Urinary bladder (tissue), 4 donors: Measurements from ENCODE around the gene CIPC. TPM values are rescaled to one million over a fixed set of nuclear protein-coding genes. Genes with fewer than 3 reads are reported as not detected.

Source experiments
- DNase-seq: peaks from one replicate; pipeline ENCODE4 v3.0.0-alpha.2; 2015; ENCODE audit errors: extremely low spot score
- H3K27ac ChIP-seq: one replicate; pipeline ENCODE4 v1.5.1; 2013; ENCODE audit warnings: low read depth, mild to moderate bottlenecking, moderate library complexity
- H3K36me3 ChIP-seq: one replicate; pipeline ENCODE4 v1.6.1; 2013; ENCODE audit warnings: mild to moderate bottlenecking, moderate library complexity; ENCODE audit not compliant: insufficient read depth
- H3K4me1 ChIP-seq: one replicate; pipeline ENCODE4 v1.6.1; 2013; ENCODE audit warnings: mild to moderate bottlenecking, moderate library complexity; ENCODE audit not compliant: insufficient read depth
- H3K4me3 ChIP-seq: one replicate; pipeline ENCODE4 v1.5.1; 2013; ENCODE audit warnings: low read depth, low read length
- WGBS: extraction: QIAGEN DNeasy Blood & Tissue Kit; methylation state at CpG from one replicate; pipeline ENCODE4 v1.1.7; 2013; 5-methylcytosine and 5-hydroxymethylcytosine counted together
- polyA plus RNA-seq: library from polyadenylated mRNA; stranded (reverse); fragments of 200-250 nt; gene quantifications from one replicate; pipeline ENCODE4 v1.2.3, GENCODE V29; 2013
- total RNA-seq: library from RNA; depleted of rRNA; stranded (reverse); fragments of >200 nt; gene quantifications from one replicate; pipeline ENCODE4 v1.2.3, GENCODE V29; 2014
- donor health status: healthy with polysubstance abuse.
- donor health status: healthy.

The CIPC gene
- total and polyA plus RNA-seq, 2 donors: 25.6 to 28.8 TPM

DNA sequence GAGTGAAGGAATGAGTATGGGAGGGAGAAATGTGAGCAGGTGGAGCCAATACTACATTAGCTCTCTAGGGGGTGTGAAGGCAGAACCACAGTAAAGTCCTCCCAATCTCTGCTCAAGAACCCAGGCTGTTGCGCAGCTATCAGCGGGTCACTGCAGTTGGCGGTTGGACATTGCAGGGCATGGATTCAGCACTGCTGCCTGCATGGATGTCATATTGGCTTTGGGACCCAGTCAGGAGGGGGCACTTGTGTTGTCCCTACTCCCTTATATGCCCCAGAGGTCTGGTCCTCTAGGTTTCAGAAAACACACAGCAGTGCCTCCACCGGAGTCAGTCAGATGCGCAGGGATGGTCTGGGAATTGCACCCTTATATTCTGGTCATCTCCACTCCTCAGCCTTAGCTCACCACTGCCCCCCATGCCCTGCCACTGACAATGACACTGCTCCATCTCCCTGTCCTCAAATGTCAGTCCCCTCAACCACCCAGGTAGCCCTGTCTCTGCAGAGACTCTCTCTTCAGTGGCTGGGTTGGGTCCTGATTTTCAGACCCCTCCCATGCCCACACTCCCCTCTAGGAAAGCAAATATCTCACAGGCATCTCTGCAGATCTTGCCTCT, 33.9 kb downstream of the CIPC start:
- Histone ChIP-seq H3K27ac (no peak overlapping the region), H3K36me3 (no peaks in the 10 kb centered on the region), H3K4me3 (no peak overlapping the region), H3K4me1 (no peaks in the 10 kb centered on the region)
- WGBS: 94% methylated on average over 5 of the region's 5 CpGs
- DNase-seq: no peak

DNA sequence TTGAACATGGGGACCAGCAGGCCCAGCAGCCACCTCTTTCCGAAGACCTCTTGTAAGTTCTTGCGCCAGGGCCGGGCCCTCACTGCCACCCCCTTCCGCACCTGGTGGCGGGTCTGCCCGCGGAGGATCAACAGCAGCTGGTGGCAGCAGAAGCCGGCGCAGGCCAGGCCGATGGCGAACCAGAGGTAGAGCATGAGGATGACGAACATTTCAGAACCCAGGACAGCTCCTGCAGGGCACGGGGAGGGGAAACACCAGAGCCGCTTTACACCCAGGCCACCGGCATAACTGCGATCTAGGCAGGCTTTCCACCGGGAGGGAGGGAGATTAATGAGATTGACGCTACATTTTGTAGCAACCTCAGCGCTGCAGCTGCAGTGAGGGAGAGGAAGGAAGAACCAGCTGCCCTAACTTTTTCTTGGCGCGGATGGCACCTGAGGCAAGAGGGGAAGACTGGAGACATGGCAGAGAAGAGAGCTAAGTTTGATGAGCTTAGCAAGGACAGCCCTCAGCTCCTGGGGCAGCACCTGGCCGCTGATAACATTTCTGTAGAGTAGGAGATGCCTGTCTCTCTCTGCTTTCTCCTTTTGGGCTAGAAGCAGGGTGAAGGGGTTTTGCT, 35.8 kb downstream of the CIPC start:
- Histone ChIP-seq H3K27ac (no peak overlapping the region), H3K4me3 (no peak overlapping the region), H3K4me1 (no peaks in the 10 kb centered on the region), H3K36me3 (no peaks in the 10 kb centered on the region)
- peak; percentile 59 for DNase-seq
- WGBS: 8% methylated on average over 22 of the region's 22 CpGs

DNA sequence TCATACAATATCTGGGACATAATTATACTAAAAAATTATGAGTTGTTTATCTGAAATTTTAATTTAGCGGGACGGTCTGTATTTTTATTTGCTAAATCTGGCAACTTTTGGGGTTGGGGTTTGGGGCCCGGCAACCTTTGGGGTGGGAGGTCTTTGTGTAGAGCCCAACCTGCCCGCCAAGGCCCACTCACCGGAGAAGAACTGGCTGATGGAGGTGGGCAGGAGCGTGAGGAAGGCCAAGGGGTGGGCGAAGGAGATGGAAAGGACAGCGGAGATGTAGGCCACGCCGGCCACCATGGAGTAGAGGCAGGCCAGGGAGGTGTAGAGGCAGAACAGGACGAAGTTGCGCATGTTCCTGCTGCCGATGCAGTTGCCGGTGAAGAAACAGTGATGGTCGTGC, 41.0 kb downstream of the CIPC start:
- no peak for DNase-seq
- no peaks in the 10 kb centered on the region for H3K36me3 ChIP-seq
- WGBS: 85% methylated on average over 15 of the region's 15 CpGs
- no peak overlapping the region for H3K27ac ChIP-seq
- H3K4me3 ChIP-seq: no peak overlapping the region
- H3K4me1 ChIP-seq: no peaks in the 10 kb centered on the region

GRCh38 chr14:77139540-77140358, 41.7 kb downstream of the CIPC start:
- no peak overlapping the region for H3K27ac ChIP-seq
- H3K36me3 ChIP-seq: no peaks in the 10 kb centered on the region
- no peak overlapping the region for H3K4me3 ChIP-seq
- DNase-seq: no peak
- no peaks in the 10 kb centered on the region for H3K4me1 ChIP-seq
- 2% methylated on average over 52 of the region's 52 CpGs for WGBS

DNA sequence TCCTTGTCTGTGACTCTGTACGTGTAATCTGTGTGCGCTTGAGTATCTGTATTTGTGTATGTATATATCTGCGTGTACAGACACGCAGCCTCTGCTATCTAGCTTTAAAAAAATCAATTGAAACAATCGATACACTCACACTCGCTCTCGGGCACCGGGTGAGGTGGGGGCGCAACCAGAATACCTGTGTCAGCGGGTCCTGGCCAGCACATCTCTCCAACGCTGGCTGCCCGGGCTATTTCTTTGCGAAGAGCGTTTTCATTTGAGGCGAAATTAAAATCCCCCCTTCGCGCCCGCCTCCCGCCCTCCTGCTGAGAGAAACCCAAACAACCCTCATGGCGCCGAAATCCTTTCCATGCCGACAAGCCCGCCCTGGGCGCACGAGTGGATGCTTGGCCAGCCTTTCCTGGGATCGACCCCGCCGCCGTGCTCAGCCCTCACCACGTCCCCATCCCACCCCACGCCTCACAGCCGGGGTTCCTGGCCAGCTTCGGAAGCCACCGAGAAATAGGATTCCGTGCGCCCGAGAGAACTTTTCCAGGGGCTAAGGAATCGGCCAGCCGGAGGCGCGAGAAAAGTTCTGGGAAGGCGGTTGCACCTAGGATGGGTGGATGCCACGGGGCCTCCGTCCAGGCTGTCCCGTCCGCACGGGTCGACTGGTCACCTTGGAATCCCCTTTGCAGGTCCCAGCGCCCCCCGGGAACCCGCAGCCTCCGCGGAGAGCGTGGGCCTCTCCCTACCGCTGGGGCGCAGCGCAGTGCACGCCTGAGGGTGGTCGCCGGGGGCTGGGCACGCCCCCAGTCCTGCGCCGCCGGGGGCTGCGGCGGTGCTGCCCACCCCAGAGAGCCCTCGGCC, 42.5 kb downstream of the CIPC start:
- Histone ChIP-seq H3K4me3 (peak overlapping the region; percentile 40), H3K4me1 (no peaks in the 10 kb centered on the region), H3K36me3 (no peaks in the 10 kb centered on the region), H3K27ac (no peak overlapping the region)
- under 1% methylated on average over 67 of the region's 67 CpGs for WGBS
- no peak for DNase-seq

- Histone ChIP-seq H3K4me3 (peak within 1 kb of the TSS; percentile 40), H3K27ac (no peak within 1 kb of the TSS), H3K36me3 (no peaks in the 10 kb centered on the region), H3K4me1 (no peaks in the 10 kb centered on the region)
- WGBS: under 1% methylated on average over 77 of the region's 77 CpGs
- DNase-seq: no peak
These were observed 43.4 kb downstream of the CIPC start, which contains the start of gene ZDHHC22 for GRCh38 chr14:77141214-77142004. TSS of gene ZDHHC22 (minus strand) at chr14:77141791. CDS start at chr14:77139738, 2,053 bp downstream.

GRCh38 chr14:77142005-77142800, 44.1 kb downstream of the CIPC start:
- Histone ChIP-seq H3K27ac (no peak overlapping the region), H3K4me3 (no peak overlapping the region), H3K36me3 (no peaks in the 10 kb centered on the region), H3K4me1 (no peaks in the 10 kb centered on the region)
- 6% methylated on average over 9 of the region's 9 CpGs for WGBS
- DNase-seq: no peak

DNA sequence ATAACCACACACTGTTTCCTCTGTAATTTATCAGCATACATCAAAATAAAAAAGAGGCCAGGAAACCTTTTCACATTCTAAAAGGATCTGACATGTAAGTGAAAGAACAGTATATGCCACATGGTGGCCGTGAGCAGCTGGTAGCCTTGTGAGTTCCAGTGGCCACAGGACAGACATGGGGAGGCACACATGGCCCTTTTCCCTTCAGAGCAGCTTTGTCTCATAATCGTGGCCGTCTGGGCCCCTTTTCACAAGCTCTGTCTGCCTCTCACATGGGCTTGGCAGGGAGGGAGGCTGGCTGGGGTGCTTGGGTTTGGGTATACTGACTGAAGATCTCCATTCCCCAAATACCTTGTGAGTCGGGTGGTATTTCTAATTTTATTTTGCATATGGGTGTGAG, 45.0 kb downstream of the CIPC start:
- WGBS: 6% methylated on average over 4 of the region's 4 CpGs
- Histone ChIP-seq H3K36me3 (no peaks in the 10 kb centered on the region), H3K27ac (no peak overlapping the region), H3K4me3 (no peak overlapping the region), H3K4me1 (no peaks in the 10 kb centered on the region)
- no peak for DNase-seq

DNA sequence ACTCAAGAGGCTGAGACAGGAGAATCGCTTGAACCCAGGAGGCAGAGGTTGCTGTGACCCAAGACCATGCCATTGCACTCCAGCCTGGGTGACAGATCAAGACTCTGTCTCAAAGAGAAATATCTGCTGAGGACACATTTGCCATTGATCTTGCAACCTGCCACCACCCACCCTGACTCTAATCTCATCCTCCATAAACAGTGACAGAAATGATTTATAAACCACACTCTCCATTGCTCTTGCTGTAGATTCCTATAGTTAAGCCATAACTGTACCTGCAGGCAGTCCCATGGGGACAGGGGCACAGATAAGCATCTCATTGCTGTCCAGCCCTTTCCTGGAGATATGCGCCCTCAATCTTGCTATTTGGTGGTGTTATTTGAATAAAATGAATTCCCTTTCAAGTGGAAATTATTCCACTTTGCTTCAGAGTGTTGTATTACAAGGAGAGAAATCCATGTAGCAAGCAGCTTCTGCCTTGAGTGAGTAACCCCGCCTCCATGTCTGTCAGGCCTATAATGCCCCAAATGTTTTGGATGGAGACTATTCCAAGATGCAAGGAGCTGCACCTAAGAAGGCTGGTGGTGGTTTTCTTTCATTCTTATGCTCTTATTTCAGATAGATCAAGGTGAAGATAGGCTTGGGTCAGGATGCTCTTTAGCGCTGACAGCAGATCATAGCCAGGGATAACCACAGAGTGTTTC, 46.5 kb downstream of the CIPC start:
- WGBS: 62% methylated on average over 4 of the region's 4 CpGs
- no peak for DNase-seq
- H3K4me1 ChIP-seq: no peaks in the 10 kb centered on the region

GRCh38 chr14:77145975-77146740, 48.1 kb downstream of the CIPC start:
- Histone ChIP-seq H3K27ac (no peak overlapping the region), H3K4me1 (no peaks in the 10 kb centered on the region), H3K4me3 (no peak overlapping the region), H3K36me3 (no peaks in the 10 kb centered on the region)
- 5% methylated on average over 10 of the region's 10 CpGs for WGBS
- DNase-seq: no peak

More for the DNA sequence above, 46.5 kb downstream of the CIPC start:
- Histone ChIP-seq H3K27ac (no peak overlapping the region), H3K4me3 (no peak overlapping the region), H3K36me3 (no peaks in the 10 kb centered on the region)

DNA sequence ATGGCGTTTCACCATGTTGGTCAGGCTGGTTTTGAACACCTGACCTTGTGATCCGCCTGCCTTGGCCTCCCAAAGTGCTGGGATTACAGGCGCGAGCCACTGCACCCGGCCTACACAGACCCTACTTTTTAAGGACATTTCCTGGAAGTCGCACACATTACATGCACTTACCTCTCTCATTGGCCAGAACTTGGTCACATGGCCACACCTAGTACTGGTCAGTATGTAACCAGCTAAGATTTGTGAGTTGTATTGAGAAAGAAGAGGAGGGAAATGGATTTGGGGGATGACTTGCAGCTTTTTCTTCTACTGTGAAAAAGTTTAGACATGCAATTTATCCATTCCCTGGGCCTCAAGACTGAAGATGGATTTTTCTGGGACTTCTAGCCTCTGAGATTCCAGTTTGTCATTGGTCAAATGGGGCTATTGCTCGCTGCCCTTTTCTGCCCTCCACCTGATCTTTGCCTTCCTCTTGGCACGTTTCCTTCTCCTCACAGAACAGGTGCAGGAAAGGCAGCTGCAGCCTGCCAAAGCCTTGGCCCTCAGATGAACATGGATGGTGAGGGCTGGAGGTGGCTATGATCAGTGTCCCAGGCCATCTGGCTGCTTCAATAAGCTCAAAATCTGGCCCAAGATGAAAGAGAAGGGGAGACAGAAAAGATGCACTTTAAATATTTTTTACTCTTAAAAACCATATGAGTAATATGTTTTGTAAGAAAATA, 50.6 kb downstream of the CIPC start:
- no peaks in the 10 kb centered on the region for H3K4me1 ChIP-seq
- WGBS: 68% methylated on average over 8 of the region's 8 CpGs
- no peak for DNase-seq
- H3K4me3 ChIP-seq: no peak overlapping the region
- H3K27ac ChIP-seq: no peak overlapping the region
- no peaks in the 10 kb centered on the region for H3K36me3 ChIP-seq
